IPS-18a (cell line): ENCODE results near the gene GET4.

Experiments
- H3K27ac ChIP-seq: one replicate; pipeline ENCODE4 v1.5.1; 2013; ENCODE audit warnings: low read length
- H3K27me3 ChIP-seq: one replicate; pipeline ENCODE4 v1.6.1; 2013; ENCODE audit warnings: mild to moderate bottlenecking, low read length; ENCODE audit not compliant: control insufficient read depth, insufficient read depth
- H3K36me3 ChIP-seq: one replicate; pipeline ENCODE4 v1.6.1; 2013; ENCODE audit warnings: low read depth, low read length; ENCODE audit not compliant: control insufficient read depth
- H3K4me1 ChIP-seq: one replicate; pipeline ENCODE4 v1.6.1; 2013; ENCODE audit warnings: low read depth, low read length; ENCODE audit not compliant: control insufficient read depth
- H3K4me3 ChIP-seq: one replicate; pipeline ENCODE4 v1.5.1; 2013; ENCODE audit warnings: low read length
- H3K9ac ChIP-seq: one replicate; pipeline ENCODE4 v1.6.1; 2013; ENCODE audit warnings: mild to moderate bottlenecking, low read length, moderate library complexity
- H3K9me3 ChIP-seq: one replicate; pipeline ENCODE4 v1.6.1; 2013; ENCODE audit warnings: low read depth, low read length; ENCODE audit not compliant: control insufficient read depth

Gene GET4

GRCh38 chr7:945147-945555 lies 68.8 kb downstream of the GET4 start:
- Histone ChIP-seq H3K4me3 (no peak overlapping the region), H3K4me1 (peaks cover 6% of the 10 kb centered on the region)

GRCh38 chr7:945556-946255 lies 69.4 kb downstream of the GET4 start:
- peaks cover 6% of the 10 kb centered on the region for H3K4me1 ChIP-seq
- no peak overlapping the region for H3K27ac ChIP-seq
- no peaks in the 10 kb centered on the region for H3K9me3 ChIP-seq
- H3K4me3 ChIP-seq, result no peak overlapping the region
- H3K27me3 ChIP-seq, result peaks cover 13% of the 10 kb centered on the region
- H3K9ac ChIP-seq, result no peak overlapping the region
- H3K36me3 ChIP-seq, result no peaks in the 10 kb centered on the region

More at GRCh38 chr7:945147-945555, 68.8 kb downstream of the GET4 start:
- Histone ChIP-seq H3K9me3 (no peaks in the 10 kb centered on the region), H3K27me3 (peaks cover 18% of the 10 kb centered on the region), H3K27ac (no peak overlapping the region), H3K36me3 (no peaks in the 10 kb centered on the region), H3K9ac (no peak overlapping the region)
